ENCODE measurements around the gene ENHO. TPM values are rescaled to one million over a fixed set of nuclear protein-coding genes. Genes with fewer than 3 reads are reported as not detected.

ENHO gene
- total and polyA plus RNA-seq, 2 experiments from 2014 or later, result 13.8 to 19.7 TPM

DNA sequence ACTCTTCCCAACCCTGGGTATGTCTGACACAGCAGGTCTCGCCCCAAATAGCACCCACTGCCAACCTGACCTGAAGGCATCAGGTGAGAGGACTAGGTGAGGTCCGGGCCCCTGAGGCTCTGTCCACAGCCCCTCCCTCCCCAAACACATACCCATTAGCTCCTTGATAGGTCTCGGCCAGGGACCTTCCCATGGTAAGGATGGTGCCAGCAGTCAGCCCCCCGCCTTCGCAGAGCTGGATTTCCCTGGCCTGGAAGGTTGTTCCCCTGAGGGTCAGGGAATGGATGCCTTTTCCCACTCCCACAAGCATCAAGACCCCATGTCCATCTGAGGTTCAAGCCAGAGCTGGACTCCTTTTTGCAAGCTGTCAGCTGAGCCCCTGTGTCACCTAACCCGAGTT lies 2.7 kb downstream of the ENHO start (continued):
- TF ChIP-seq, protein P1, sequence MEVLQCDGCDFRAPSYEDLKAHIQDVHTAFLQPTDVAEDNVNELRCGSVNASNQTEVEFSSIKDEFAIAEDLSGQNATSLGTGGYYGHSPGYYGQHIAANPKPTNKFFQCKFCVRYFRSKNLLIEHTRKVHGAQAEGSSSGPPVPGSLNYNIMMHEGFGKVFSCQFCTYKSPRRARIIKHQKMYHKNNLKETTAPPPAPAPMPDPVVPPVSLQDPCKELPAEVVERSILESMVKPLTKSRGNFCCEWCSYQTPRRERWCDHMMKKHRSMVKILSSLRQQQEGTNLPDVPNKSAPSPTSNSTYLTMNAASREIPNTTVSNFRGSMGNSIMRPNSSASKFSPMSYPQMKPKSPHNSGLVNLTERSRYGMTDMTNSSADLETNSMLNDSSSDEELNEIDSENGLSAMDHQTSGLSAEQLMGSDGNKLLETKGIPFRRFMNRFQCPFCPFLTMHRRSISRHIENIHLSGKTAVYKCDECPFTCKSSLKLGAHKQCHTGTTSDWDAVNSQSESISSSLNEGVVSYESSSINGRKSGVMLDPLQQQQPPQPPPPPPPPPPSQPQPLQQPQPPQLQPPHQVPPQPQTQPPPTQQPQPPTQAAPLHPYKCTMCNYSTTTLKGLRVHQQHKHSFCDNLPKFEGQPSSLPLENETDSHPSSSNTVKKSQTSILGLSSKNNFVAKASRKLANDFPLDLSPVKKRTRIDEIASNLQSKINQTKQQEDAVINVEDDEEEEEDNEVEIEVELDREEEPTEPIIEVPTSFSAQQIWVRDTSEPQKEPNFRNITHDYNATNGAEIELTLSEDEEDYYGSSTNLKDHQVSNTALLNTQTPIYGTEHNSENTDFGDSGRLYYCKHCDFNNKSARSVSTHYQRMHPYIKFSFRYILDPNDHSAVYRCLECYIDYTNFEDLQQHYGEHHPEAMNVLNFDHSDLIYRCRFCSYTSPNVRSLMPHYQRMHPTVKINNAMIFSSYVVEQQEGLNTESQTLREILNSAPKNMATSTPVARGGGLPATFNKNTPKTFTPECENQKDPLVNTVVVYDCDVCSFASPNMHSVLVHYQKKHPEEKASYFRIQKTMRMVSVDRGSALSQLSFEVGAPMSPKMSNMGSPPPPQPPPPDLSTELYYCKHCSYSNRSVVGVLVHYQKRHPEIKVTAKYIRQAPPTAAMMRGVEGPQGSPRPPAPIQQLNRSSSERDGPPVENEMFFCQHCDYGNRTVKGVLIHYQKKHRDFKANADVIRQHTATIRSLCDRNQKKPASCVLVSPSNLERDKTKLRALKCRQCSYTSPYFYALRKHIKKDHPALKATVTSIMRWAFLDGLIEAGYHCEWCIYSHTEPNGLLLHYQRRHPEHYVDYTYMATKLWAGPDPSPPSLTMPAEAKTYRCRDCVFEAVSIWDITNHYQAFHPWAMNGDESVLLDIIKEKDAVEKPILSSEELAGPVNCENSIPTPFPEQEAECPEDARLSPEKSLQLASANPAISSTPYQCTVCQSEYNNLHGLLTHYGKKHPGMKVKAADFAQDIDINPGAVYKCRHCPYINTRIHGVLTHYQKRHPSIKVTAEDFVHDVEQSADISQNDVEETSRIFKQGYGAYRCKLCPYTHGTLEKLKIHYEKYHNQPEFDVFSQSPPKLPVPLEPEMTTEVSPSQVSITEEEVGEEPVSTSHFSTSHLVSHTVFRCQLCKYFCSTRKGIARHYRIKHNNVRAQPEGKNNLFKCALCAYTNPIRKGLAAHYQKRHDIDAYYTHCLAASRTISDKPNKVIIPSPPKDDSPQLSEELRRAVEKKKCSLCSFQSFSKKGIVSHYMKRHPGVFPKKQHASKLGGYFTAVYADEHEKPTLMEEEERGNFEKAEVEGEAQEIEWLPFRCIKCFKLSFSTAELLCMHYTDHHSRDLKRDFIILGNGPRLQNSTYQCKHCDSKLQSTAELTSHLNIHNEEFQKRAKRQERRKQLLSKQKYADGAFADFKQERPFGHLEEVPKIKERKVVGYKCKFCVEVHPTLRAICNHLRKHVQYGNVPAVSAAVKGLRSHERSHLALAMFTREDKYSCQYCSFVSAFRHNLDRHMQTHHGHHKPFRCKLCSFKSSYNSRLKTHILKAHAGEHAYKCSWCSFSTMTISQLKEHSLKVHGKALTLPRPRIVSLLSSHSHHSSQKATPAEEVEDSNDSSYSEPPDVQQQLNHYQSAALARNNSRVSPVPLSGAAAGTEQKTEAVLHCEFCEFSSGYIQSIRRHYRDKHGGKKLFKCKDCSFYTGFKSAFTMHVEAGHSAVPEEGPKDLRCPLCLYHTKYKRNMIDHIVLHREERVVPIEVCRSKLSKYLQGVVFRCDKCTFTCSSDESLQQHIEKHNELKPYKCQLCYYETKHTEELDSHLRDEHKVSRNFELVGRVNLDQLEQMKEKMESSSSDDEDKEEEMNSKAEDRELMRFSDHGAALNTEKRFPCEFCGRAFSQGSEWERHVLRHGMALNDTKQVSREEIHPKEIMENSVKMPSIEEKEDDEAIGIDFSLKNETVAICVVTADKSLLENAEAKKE (CRISPR knock-in tag; IDR thresholded peaks at IDR 0.05), result no peak
- TF ChIP-seq, protein P2, sequence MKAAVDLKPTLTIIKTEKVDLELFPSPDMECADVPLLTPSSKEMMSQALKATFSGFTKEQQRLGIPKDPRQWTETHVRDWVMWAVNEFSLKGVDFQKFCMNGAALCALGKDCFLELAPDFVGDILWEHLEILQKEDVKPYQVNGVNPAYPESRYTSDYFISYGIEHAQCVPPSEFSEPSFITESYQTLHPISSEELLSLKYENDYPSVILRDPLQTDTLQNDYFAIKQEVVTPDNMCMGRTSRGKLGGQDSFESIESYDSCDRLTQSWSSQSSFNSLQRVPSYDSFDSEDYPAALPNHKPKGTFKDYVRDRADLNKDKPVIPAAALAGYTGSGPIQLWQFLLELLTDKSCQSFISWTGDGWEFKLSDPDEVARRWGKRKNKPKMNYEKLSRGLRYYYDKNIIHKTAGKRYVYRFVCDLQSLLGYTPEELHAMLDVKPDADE (IDR thresholded peaks at IDR 0.05), result no peak

DNA sequence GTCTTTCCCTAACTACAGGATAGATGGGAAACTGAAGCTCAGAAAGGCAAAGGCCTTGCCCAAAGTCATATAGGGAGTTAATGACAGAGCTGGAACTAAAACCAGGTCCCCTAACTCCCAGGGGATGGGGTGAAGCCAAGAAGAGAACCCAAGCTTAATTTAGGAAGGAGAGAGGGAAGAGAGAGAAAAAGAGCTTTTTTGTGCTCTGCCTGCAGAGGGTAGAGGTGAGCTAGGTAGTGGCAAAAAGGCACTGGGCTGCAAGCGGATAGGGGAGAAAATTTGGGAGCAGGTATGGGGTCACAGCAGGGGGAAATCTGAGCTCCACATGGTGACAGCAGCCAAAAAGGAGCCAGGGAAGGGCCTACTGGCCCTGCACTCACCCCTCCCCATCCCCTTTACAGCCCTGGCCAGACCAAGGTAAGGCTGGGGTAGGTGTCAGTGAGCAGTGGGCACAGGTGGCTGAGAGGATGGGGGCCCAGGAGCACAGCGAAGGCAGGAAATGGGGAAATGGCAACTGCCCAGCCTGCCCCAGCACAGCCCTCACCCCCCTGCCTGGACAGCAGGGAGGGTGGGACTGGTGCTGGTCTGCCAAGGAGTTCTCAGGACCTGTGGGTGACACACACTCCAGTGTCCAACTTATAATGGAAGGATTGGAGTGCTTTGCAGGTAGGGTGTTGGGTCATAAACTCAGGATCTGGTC lies 3.3 kb downstream of the ENHO start:
- peak; percentile 30 for DNase-seq (ENCODE audit: low spot score)
- no peak overlapping the region for H3K4me3 Mint-ChIP-seq
- no peaks in the 10 kb centered on the region for H3K36me3 ChIP-seq (ENCODE audit: insufficient read depth)

More for the DNA sequence above, 3.3 kb downstream of the ENHO start:
- Histone ChIP-seq H2AFZ (no peak overlapping the region), H3K4me3 (no peak overlapping the region), H4K20me1 (replicated peaks; ENCODE audit: insufficient read depth) (no peaks in the 10 kb centered on the region), H3K79me2 (replicated peaks; ENCODE audit: insufficient read depth) (no peaks in the 10 kb centered on the region), H3K9me2 (ENCODE audit: insufficient read depth) (no peaks in the 10 kb centered on the region; the same call in 1 of the 2 replicates), H3K4me2 (no peak overlapping the region), H3F3A (replicated peaks; ENCODE audit: low read depth) (no peaks in the 10 kb centered on the region), H3K27ac (ENCODE audit: low read depth) (no peak overlapping the region), H3K27me3 (ENCODE audit: insufficient read depth) (peaks cover 18% of the 10 kb centered on the region), H3K4me1 (ENCODE audit: insufficient read depth) (peaks cover 4% of the 10 kb centered on the region)
- Mint-ChIP-seq H3K27ac (no peak overlapping the region), H3K27me3 (ENCODE audit: insufficient read depth, low read depth, poor library complexity) (peaks cover 20% of the 10 kb centered on the region), H3K36me3 (ENCODE audit: low read depth) (no peaks in the 10 kb centered on the region; the same call in 2 of the 3 replicates), H3K4me1 (peaks cover 15% of the 10 kb centered on the region), H3K9me3 (no peaks in the 10 kb centered on the region; the same call in 2 of the 3 replicates)
- TF ChIP-seq JUNB (IDR thresholded peaks at IDR 0.05; ENCODE audit: unreplicated experiment) (no peak), POLR2AphosphoS5 (IDR thresholded peaks at IDR 0.05; ENCODE audit: low read depth) (no peak), NANOG (IDR thresholded peaks at IDR 0.05; ENCODE audit: borderline replicate concordance) (no peak)
- TF ChIP-seq, protein P3, sequence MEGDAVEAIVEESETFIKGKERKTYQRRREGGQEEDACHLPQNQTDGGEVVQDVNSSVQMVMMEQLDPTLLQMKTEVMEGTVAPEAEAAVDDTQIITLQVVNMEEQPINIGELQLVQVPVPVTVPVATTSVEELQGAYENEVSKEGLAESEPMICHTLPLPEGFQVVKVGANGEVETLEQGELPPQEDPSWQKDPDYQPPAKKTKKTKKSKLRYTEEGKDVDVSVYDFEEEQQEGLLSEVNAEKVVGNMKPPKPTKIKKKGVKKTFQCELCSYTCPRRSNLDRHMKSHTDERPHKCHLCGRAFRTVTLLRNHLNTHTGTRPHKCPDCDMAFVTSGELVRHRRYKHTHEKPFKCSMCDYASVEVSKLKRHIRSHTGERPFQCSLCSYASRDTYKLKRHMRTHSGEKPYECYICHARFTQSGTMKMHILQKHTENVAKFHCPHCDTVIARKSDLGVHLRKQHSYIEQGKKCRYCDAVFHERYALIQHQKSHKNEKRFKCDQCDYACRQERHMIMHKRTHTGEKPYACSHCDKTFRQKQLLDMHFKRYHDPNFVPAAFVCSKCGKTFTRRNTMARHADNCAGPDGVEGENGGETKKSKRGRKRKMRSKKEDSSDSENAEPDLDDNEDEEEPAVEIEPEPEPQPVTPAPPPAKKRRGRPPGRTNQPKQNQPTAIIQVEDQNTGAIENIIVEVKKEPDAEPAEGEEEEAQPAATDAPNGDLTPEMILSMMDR (conservative IDR thresholded peaks at IDR 0.05; ENCODE audit: low read depth in 2 of 2), result peak; percentile 32 to 54
- no peak for ATAC-seq

All from GM23338 (cell line).